MM.1S (cell line): Measurements from ENCODE around the gene TXK.

ENCODE experiments used
- CTCF ChIP-seq: fragments of 300-600 bp; sonication (generic); IDR thresholded peaks from 2 replicates; pipeline ENCODE4 v1.5.1; 2016; ENCODE audit warnings: antibody characterized with exemption, low read length, mixed read lengths
- EZH2 ChIP-seq: fragments of 300-600 bp; sonication (generic); optimal IDR thresholded peaks from 2 replicates; pipeline ENCODE3; 2017; ENCODE audit warnings: low read depth, mild to moderate bottlenecking, antibody characterized with exemption, low read length, mixed read lengths
- EZH2phosphoT487 ChIP-seq: fragments of 300-600 bp; sonication (generic); IDR thresholded peaks from 2 replicates; pipeline ENCODE4 v1.6.1; 2018; ENCODE audit warnings: antibody characterized with exemption, low read length

GRCh38 chr4:48044298-48044697 is 89.8 kb downstream of the TXK start:
- no peak for TF ChIP-seq CTCF
- no peak for TF ChIP-seq EZH2
- no peak for TF ChIP-seq EZH2phosphoT487
